Right ventricle myocardium inferior (tissue), 1 donor: ENCODE data around the gene GDPD4. TPM values are rescaled to one million over a fixed set of nuclear protein-coding genes. Genes with fewer than 3 reads are reported as not detected.
"Not testable (repeated sequence)": the region's sequence is repeated elsewhere in the genome, so short reads cannot be mapped to it uniquely, and the experiment has no call there.

Experiments
- ATAC-seq: fragments of 200-7000 bp; cut with Tn5 transposase; one replicate; pipeline ENCODE4 v1.9.1; 2020; ENCODE audit warnings: mild to moderate bottlenecking, moderate library complexity
- DNase-seq: peaks from one replicate; pipeline ENCODE4 v3.0.0; 2021; ENCODE audit errors: missing footprints
- intact Hi-C: fragments of 100-400 bp; cut with DNase I; formaldehyde crosslinking; loops from one replicate; pipeline ENCODE4 v1.11.0; 2022
- total RNA-seq: library from RNA; stranded (reverse); fragmentation: NEBNext Ultra II Directional; extraction: Animal tissue kit (Norgen Biotek cat#: 25700); gene quantifications from one replicate; pipeline ENCODE4 v1.2.1, GENCODE V29; 2021
- donor health status: DM: no; HTN: yes; CAD: no; lungs with severe emphysema.

The GDPD4 gene
- total RNA-seq, 1 donor from 2014 or later, result not detected

DNA sequence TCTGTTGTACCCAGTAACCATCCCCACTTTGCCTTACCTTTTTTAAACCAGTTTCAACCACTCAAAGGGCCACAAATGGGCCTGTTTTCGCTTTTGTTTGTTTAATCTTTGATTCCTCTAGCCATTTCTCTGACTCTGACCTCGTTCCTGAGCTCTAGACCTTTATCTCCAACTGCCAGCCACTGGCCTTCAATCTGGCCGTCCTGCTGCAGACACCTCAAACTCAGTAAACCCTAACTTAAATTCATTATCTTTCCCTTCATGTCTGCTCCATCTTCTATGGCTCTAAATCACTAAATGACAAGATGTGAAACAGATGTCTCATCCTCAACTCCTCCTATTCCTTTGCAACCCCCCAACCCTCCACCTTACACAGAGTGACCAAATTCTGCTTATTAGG, 1.3 kb upstream of the GDPD4 start:
- intact Hi-C loops, result no loop called here
- no peak for ATAC-seq
- DNase-seq, result no peak

DNA sequence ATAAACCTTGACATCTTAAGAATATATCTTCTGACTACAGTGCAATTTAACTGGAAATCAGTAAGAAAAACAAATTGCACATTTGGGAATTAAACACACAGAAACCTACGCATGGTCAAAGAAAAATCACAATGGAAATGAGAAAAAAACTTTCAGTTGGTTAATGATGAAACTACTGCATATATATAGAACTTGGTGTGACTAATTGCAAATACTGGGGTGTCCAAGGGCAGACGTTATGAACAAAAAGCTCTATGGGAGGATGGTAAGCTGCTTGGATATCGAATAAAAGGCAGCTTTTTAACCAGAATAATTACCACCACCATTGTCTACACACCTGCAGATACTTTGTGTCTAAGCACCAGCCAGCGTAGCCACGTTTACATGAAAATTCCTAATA, 791 bp downstream of the GDPD4 start:
- intact Hi-C loops, result no loop called here
- no peak for ATAC-seq

DNA sequence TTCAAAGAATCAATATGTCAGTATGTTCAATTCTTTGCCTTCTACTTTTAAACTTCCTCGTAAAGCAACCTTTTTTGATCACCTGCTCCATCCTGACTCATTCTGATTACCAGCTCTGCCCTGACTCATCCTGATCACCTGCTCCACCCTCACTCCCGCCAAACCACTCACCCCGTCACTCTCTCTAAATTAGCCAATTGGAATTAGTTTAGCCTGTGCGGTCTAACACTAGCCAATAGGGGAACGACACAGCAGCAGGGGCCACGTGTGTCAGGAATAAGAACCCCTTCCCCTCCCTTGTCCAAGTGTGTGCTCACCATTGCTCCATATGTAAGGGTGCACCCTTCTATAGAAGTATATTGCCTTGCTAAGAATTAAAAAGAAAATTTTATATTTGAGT, 1.5 kb downstream of the GDPD4 start:
- DNase-seq, intact Hi-C loops, ATAC-seq: not testable (repeated sequence)

More for the DNA sequence above, 791 bp downstream of the GDPD4 start:
- DNase-seq, result no peak

- intact Hi-C loops, result no loop called here
- no peak for DNase-seq
- ATAC-seq, result no peak
Observed at GRCh38 chr11:77299528-77299993, 1.9 kb downstream of the GDPD4 start.

GRCh38 chr11:77294040-77294439, 7.4 kb downstream of the GDPD4 start:
- ATAC-seq (no peak), DNase-seq (no peak)
- intact Hi-C loops, result no loop called here

GRCh38 chr11:77289737-77290136, 11.7 kb downstream of the GDPD4 start:
- intact Hi-C loops, result no loop called here
- no peak for ATAC-seq
- DNase-seq, result no peak

- no peak for ATAC-seq
- intact Hi-C loops, result no loop called here
- DNase-seq, result no peak
Observed at GRCh38 chr11:77287615-77288273, 13.7 kb downstream of the GDPD4 start.

GRCh38 chr11:77287136-77287535, 14.3 kb downstream of the GDPD4 start:
- ATAC-seq, result no peak
- intact Hi-C loops, result no loop called here
- DNase-seq, result no peak

DNA sequence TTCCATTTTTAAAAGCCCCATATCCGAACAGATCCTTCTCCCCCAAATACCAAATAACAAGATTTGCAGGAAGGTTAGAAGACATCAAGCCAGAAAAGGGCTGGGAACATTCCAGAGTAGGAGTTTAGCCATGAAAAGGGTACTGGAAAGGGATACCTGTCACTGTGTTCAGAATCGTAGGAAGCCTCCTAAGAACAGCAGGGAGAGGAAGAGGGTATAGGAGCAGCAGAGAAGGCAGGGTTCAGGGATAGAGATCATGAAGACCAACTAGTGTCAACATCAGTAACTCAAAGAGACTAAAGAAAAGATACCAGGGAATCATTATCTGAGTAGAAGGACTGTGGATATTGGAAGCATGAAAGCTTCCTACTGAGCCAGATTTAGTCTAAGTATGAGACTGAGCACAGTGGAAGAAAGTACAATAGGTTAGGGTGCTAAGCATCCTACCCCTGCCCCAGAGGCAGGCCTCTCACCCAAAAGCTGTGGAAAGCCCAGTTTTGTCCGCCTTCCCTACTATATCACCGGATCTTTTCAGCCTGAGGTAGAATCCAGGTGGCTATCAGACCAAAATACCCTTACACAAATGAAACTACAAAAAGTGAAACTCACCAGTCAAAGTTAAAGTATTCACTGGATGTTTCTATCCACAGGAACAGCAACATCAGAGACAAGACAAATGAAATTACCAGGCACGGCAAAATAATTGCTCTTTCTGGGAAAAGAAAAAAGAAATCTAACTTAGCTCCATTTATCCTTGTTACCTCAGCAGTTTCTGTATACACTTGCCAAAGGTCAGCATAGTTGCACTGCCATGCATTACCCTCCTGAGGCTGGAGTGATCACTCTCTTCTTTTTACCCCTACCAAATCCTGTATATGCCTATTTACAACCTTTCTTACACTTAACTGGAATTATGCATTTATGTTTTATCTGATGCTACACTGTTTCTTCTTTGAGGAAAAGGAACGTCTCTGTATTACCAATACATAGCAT, 16.7 kb downstream of the GDPD4 start:
- ATAC-seq, result no peak
- intact Hi-C loops, result no loop called here
- no peak for DNase-seq

- DNase-seq (no peak), ATAC-seq (no peak)
- intact Hi-C loops, result no loop called here
Observed at GRCh38 chr11:77283101-77283500, 18.4 kb downstream of the GDPD4 start.

- DNase-seq (no peak), ATAC-seq (no peak)
- intact Hi-C loops, result no loop called here
Observed at GRCh38 chr11:77278595-77279506, 22.6 kb downstream of the GDPD4 start.

GRCh38 chr11:77276271-77276670, 25.2 kb downstream of the GDPD4 start:
- ATAC-seq, result no peak
- intact Hi-C loops, result no loop called here
- DNase-seq, result no peak

DNA sequence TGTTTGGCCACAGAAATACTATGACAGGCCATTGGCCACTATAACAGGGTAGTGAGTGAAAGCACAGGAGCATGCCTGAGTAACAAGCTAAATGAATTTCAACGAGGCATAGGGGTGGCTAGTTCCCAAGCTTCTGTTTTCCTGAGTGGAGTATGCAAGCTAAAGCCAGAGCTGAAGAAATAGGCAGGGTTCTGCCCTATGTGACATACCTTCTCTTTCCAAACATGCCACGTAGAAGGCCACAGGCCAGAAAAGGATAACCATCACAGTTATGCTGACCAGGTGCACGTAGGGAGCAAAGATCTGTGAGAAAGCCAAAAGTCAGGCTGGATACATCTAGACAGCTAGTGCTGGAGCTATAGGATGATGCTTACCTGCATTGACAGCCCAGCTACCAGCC, 30.6 kb downstream of the GDPD4 start:
- intact Hi-C loops, result no loop called here
- ATAC-seq (no peak), DNase-seq (no peak)

DNA sequence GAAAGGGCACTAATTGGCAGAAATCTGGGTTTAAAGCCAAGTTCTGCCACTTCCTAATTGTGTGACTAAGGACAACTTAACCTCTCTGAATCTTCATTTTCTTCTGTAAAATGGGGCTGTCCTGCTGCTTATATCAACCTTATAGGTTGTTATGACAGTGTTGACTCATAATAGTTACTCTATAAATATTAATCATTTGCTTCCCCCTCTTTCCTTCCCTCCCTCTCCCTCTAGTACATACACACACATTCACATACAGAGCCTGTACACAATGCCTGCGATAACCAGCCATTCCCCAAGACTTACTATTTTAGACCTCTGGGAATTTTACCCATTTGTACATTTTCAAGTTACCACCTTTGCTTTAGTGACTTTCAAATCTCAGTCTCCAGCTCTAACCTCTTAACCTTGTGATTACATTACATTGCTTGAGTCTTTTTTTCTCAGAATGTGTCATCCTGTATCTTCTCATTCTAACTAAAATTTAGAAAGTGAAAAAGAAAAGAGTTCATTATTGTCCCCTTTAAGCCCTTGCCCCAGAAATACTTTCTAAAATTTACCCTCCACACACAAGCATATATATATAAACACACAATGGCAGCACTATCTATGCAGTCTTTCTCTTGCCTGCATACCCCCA, 31.9 kb downstream of the GDPD4 start:
- no peak for ATAC-seq
- DNase-seq, result no peak
- intact Hi-C loops, result no loop called here

DNA sequence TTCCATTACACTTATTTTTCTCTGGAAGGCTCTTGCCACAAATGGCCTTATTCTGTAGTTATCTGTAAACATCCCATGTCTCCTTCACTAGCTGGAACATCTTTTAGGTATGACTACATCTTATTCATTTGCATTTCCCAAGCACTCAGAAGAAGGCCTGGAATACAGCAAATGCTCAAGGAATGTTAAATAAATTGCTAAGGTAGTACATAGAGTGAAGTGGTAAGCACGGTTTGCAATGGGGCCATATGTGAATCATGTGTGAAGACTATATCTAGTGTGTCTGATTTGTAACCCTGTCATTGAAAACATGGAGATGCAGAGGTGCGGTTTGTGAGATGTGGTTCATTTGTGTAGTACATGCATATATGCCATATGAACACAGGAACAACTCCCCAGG, 33.5 kb downstream of the GDPD4 start:
- ATAC-seq, result no peak
- DNase-seq, result no peak
- intact Hi-C loops, result no loop called here

DNA sequence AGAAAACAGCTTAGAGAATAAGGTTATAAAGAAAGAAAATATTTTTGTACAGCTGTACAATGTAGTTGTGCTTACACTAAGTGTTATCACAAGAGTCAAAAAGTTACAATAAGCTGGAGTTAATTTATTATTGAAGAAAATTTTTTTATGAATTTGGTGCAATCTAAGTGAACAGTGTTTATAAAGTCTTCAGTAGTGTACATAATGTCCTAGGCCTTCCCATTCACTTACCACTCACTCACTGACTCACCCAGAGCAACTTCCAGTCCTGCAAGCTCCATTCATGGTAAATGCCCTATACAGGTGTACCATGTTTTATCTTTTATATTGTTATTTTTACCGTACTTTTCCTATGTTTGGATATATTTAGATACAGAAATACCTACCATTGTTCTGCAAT, 34.7 kb downstream of the GDPD4 start:
- intact Hi-C loops, result no loop called here
- ATAC-seq, result no peak
- DNase-seq, result no peak

GRCh38 chr11:77262803-77263202, 38.7 kb downstream of the GDPD4 start:
- intact Hi-C loops, result no loop called here
- DNase-seq, result no peak
- ATAC-seq, result no peak

DNA sequence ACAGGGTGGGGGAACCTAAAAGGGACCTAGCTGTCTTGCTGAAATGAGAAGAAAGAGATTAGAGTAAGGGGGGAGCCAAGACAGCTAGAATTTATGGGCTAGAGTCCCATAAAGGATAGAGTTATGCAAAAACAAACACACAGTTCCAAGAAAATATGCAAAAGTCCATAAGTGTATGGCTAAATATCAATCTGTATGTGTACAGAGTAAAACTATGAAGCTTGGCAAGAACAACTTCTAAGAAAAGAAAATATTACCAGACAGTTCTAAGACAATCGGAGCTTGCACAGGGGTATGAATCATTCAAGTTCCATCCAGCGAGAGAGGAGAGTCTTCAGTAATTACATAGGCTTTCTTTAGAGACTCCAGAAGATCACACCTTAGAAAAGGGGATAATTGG, 41.8 kb downstream of the GDPD4 start:
- no peak for DNase-seq
- intact Hi-C loops, result no loop called here
- no peak for ATAC-seq

DNA sequence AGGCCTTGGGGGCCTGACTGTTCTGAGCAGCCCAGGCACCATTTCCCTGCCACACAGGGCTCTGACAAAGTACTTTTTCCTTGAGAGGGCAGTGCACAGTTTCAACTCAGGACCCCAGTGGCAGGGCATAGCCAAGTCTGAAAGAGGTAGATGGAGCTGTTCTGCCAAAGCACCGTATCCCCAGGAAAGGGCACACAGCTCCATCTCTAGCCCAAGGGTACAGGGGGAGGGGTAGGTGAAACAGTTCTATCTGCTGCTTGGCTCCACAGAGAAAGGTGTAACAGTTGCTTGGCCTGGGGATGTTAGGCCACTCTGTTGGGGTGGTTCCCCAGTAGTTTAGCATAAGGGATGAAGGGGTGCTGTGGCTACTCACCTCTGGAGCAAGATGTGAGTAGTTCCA, 47.8 kb downstream of the GDPD4 start:
- ATAC-seq, result no peak
- intact Hi-C loops, result no loop called here

More for the DNA sequence above, 47.8 kb downstream of the GDPD4 start:
- no peak for DNase-seq
